Ascending aorta (tissue), 2 donors: ENCODE measurements around the gene TET1. TPM values are rescaled to one million over a fixed set of nuclear protein-coding genes. Genes with fewer than 3 reads are reported as not detected.
"Not testable (repeated sequence)": the region's sequence is repeated elsewhere in the genome, so short reads cannot be mapped to it uniquely, and the experiment has no call there.

ENCODE experiments used
- DNase-seq, 2 donors: peaks; one replicate each; pipeline ENCODE4 v3.0.0-alpha.2; 2019; ENCODE audit warnings: low spot score in 2 of 2
- H3K27ac ChIP-seq, 2 donors: fragments of 200-600 bp; sonication (generic); one replicate each; pipeline ENCODE4 v1.5.1; 2016 to 2017; ENCODE audit warnings: mild to moderate bottlenecking in 1 of 2
- H3K27me3 ChIP-seq: fragments of 200-600 bp; sonication (generic); one replicate; pipeline ENCODE4 v1.5.1; 2017
- H3K36me3 ChIP-seq, 2 donors: fragments of 200-600 bp; sonication (generic); one replicate each; pipeline ENCODE4 v1.5.1; 2016
- H3K4me1 ChIP-seq, 2 donors: fragments of 200-600 bp; sonication (generic); one replicate each; pipeline ENCODE4 v1.5.1; 2016 to 2017; ENCODE audit warnings: mild to moderate bottlenecking in 1 of 2
- H3K4me3 ChIP-seq, 2 donors: fragments of 200-600 bp; sonication (generic); one replicate each; pipeline ENCODE4 v1.5.1; 2016 to 2017; ENCODE audit warnings: mild to moderate bottlenecking in 1 of 2
- H3K9me3 ChIP-seq, 2 donors: fragments of 200-600 bp; sonication (generic); one replicate each; pipeline ENCODE4 v1.5.1; 2016
- CTCF ChIP-seq, 3 experiments: fragments of 200-600 bp in 2 of 3; fragments of 450-650 bp in 1 of 3; sonication (generic) in 2 of 3; IDR thresholded peaks; one replicate each; pipeline ENCODE4 v1.5.1; 2016 to 2019; ENCODE audit warnings: antibody characterized with exemption in 3 of 3, mild to moderate bottlenecking in 1 of 3, moderate library complexity in 1 of 3
- intact Hi-C: fragments of 100-400 bp; cut with DNase I; formaldehyde crosslinking; loops from one replicate; pipeline ENCODE4 v1.15.1; 2023
- total RNA-seq: library from RNA; depleted of rRNA; stranded (reverse); fragments of >200 nt; gene quantifications from one replicate; pipeline ENCODE4 v1.1.0, GENCODE V29; 2016

The TET1 gene
- total RNA-seq, 1 donor from 2014 or later: 3.9 TPM

- intact Hi-C loops: no loop called here
- H3K36me3 ChIP-seq: no peaks in the 10 kb centered on the region
Observed at GRCh38 chr10:68566955-68567354, 6.8 kb downstream of the TET1 start.

GRCh38 chr10:68572151-68572550 lies 12.0 kb downstream of the TET1 start:
- intact Hi-C loops: no loop called here

More at GRCh38 chr10:68566955-68567354, 6.8 kb downstream of the TET1 start:
- Histone ChIP-seq H3K4me3 (no peak overlapping the region), H3K27me3 (no peaks in the 10 kb centered on the region), H3K9me3 (no peaks in the 10 kb centered on the region), H3K27ac (no peak overlapping the region), H3K4me1 (peaks cover 0 to 5% of the 10 kb centered on the region in 2 donors)
- no peak for DNase-seq
- no peak for TF ChIP-seq CTCF (IDR thresholded peaks at IDR 0.05)

GRCh38 chr10:68574051-68574450 lies 13.9 kb downstream of the TET1 start:
- Histone ChIP-seq H3K4me1 (no peaks in the 10 kb centered on the region), H3K36me3 (no peaks in the 10 kb centered on the region), H3K27ac (no peak overlapping the region), H3K4me3 (no peak overlapping the region), H3K27me3 (no peaks in the 10 kb centered on the region), H3K9me3 (no peaks in the 10 kb centered on the region)
- TF ChIP-seq CTCF (IDR thresholded peaks at IDR 0.05): no peak
- no peak for DNase-seq
- intact Hi-C loops: no loop called here

More at GRCh38 chr10:68572151-68572550, 12.0 kb downstream of the TET1 start:
- no peak for TF ChIP-seq CTCF (IDR thresholded peaks at IDR 0.05)
- Histone ChIP-seq H3K4me3 (no peak overlapping the region), H3K27ac (no peak overlapping the region), H3K9me3 (no peaks in the 10 kb centered on the region), H3K27me3 (no peaks in the 10 kb centered on the region), H3K4me1 (no peaks in the 10 kb centered on the region), H3K36me3 (no peaks in the 10 kb centered on the region)
- no peak for DNase-seq

GRCh38 chr10:68576118-68576517 lies 16.0 kb downstream of the TET1 start:
- DNase-seq: peak in 1 of 2 donors; percentile 49
- intact Hi-C loops: no loop called here
- Histone ChIP-seq H3K27me3 (no peaks in the 10 kb centered on the region), H3K36me3 (no peaks in the 10 kb centered on the region), H3K4me1 (no peaks in the 10 kb centered on the region), H3K27ac (no peak overlapping the region), H3K4me3 (no peak overlapping the region), H3K9me3 (no peaks in the 10 kb centered on the region)
- no peak for TF ChIP-seq CTCF (IDR thresholded peaks at IDR 0.05)

- intact Hi-C loops: no loop called here
- no peak for TF ChIP-seq CTCF (IDR thresholded peaks at IDR 0.05)
- Histone ChIP-seq H3K36me3 (no peaks in the 10 kb centered on the region), H3K27ac (no peak overlapping the region), H3K27me3 (no peaks in the 10 kb centered on the region), H3K4me1 (no peaks in the 10 kb centered on the region), H3K9me3 (no peaks in the 10 kb centered on the region), H3K4me3 (no peak overlapping the region)
- no peak for DNase-seq
Observed at GRCh38 chr10:68578974-68579373, 18.8 kb downstream of the TET1 start.

- H3K4me1 ChIP-seq, H3K4me3 ChIP-seq, DNase-seq, H3K9me3 ChIP-seq, H3K27me3 ChIP-seq, H3K27ac ChIP-seq, H3K36me3 ChIP-seq, intact Hi-C loops: not testable (repeated sequence)
Observed at GRCh38 chr10:68584187-68584586, 24.1 kb downstream of the TET1 start.
